SK-N-MC (cell line): ENCODE measurements around the gene RIMBP2.

ENCODE experiments used
- EZH2 ChIP-seq: fragments of 200-600 bp; sonication (generic); IDR thresholded peaks from one replicate; pipeline ENCODE4 v1.6.1; 2017; ENCODE audit warnings: antibody characterized with exemption
- POLR2AphosphoS5 ChIP-seq: IDR thresholded peaks from 2 replicates; pipeline ENCODE4 v1.6.1; 2012; ENCODE audit warnings: mild to moderate bottlenecking, low read depth, low read length, borderline replicate concordance

DNA sequence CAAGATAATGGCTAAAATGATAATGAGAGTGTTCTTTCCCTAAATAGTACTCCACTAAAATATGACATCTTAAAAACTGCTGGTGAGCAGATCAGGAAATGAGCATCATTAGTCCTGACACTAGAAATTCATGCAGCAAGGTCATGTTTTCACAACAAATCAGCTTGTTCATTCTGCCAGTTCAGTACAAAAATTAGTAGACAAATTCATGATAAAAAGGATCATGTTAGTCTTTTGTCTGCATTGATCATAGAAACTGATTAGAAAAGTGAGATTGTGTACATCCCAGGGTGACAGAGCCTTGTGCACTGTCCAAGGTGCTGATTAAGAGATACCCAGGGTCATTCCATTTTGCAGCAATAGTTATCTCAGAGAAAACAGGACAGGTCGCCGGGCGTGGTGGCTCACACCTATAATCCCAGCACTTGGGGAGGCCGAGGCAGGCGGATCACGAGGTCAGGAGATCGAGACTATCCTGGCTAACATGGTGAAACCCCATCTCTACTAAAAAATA lies 163.6 kb downstream of the RIMBP2 start:
- TF ChIP-seq EZH2 (no peak), POLR2AphosphoS5 (no peak)
